NT2/D1 (cell line): Measurements from ENCODE around the gene COX6A2.

Source experiments
- SUZ12 ChIP-seq: IDR thresholded peaks from 2 replicates; pipeline ENCODE4 v1.6.1; 2011; ENCODE audit not compliant: insufficient read length, insufficient read depth; ENCODE audit errors: extremely low read depth
- YY1 ChIP-seq: IDR thresholded peaks from 2 replicates; pipeline ENCODE4 v1.6.1; 2011; ENCODE audit not compliant: insufficient read length, insufficient read depth

DNA sequence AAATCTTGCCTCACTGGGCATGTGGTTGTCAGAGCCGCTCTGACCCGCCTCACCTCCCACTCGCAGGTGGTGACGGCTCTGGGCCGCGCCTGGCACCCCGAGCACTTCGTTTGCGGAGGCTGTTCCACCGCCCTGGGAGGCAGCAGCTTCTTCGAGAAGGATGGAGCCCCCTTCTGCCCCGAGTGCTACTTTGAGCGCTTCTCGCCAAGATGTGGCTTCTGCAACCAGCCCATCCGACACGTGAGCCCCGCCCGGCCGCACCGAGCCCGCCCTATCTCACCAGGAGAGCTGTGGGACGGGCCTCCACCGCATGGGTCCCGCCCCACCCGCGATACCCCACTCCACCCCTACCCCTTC, 47.8 kb upstream of the COX6A2 start:
- TF ChIP-seq YY1 (no peak), SUZ12 (no peak)
